ENCODE measurements around the gene SCGN.

SCGN gene

GRCh38 chr6:25685251-25685650, 33.2 kb downstream of the SCGN start:
- no peaks in the 10 kb centered on the region for H3K27me3 ChIP-seq (ENCODE audit: control insufficient read depth in 1 of 2, insufficient read depth in 2 of 2, low read length in 2 of 2)
- no peak overlapping the region for H3K9ac ChIP-seq (ENCODE audit: low read length in 2 of 2)
- no peak overlapping the region for H3K4me3 ChIP-seq (ENCODE audit: low read length in 2 of 2)
- no peaks in the 10 kb centered on the region for H3K9me3 ChIP-seq (ENCODE audit: control insufficient read depth in 2 of 2, low read length in 2 of 2)
- no peaks in the 10 kb centered on the region for H3K4me1 ChIP-seq (ENCODE audit: control insufficient read depth, insufficient read depth, low read length)
- no peaks in the 10 kb centered on the region for H3K36me3 ChIP-seq (ENCODE audit: control insufficient read depth in 2 of 2, insufficient read depth in 2 of 2, low read length in 2 of 2)
- H3K27ac ChIP-seq (ENCODE audit: low read length): no peak overlapping the region

- no peaks in the 10 kb centered on the region for H3K4me1 ChIP-seq (ENCODE audit: control insufficient read depth, insufficient read depth, low read length)
- H3K4me3 ChIP-seq (ENCODE audit: low read length in 2 of 2): no peak overlapping the region
- H3K27ac ChIP-seq (ENCODE audit: low read length): no peak overlapping the region
- H3K9me3 ChIP-seq (ENCODE audit: control insufficient read depth in 2 of 2, low read length in 2 of 2): no peaks in the 10 kb centered on the region
- H3K36me3 ChIP-seq (ENCODE audit: control insufficient read depth in 2 of 2, insufficient read depth in 2 of 2, low read length in 2 of 2): no peaks in the 10 kb centered on the region
- no peak overlapping the region for H3K9ac ChIP-seq (ENCODE audit: low read length in 2 of 2)
- H3K27me3 ChIP-seq (ENCODE audit: control insufficient read depth in 1 of 2, insufficient read depth in 2 of 2, low read length in 2 of 2): no peaks in the 10 kb centered on the region
Measured at GRCh38 chr6:25685896-25686295, 33.9 kb downstream of the SCGN start.

GRCh38 chr6:25686856-25687255, 34.8 kb downstream of the SCGN start:
- Histone ChIP-seq H3K4me1 (ENCODE audit: control insufficient read depth, insufficient read depth, low read length) (no peaks in the 10 kb centered on the region), H3K4me3 (ENCODE audit: low read length in 2 of 2) (no peak overlapping the region), H3K9ac (ENCODE audit: low read length in 2 of 2) (no peak overlapping the region), H3K9me3 (ENCODE audit: control insufficient read depth in 2 of 2, low read length in 2 of 2) (no peaks in the 10 kb centered on the region), H3K27me3 (ENCODE audit: control insufficient read depth in 1 of 2, insufficient read depth in 2 of 2, low read length in 2 of 2) (no peaks in the 10 kb centered on the region), H3K36me3 (ENCODE audit: control insufficient read depth in 2 of 2, insufficient read depth in 2 of 2, low read length in 2 of 2) (no peaks in the 10 kb centered on the region), H3K27ac (ENCODE audit: low read length) (no peak overlapping the region)

GRCh38 chr6:25689966-25690365, 38.0 kb downstream of the SCGN start:
- no peak overlapping the region for H3K9ac ChIP-seq (ENCODE audit: low read length in 2 of 2)
- H3K4me1 ChIP-seq (ENCODE audit: control insufficient read depth, insufficient read depth, low read length): no peaks in the 10 kb centered on the region
- no peaks in the 10 kb centered on the region for H3K36me3 ChIP-seq (ENCODE audit: control insufficient read depth in 2 of 2, insufficient read depth in 2 of 2, low read length in 2 of 2)
- H3K27me3 ChIP-seq (ENCODE audit: control insufficient read depth in 1 of 2, insufficient read depth in 2 of 2, low read length in 2 of 2): no peaks in the 10 kb centered on the region
- H3K27ac ChIP-seq (ENCODE audit: low read length): no peak overlapping the region
- H3K9me3 ChIP-seq (ENCODE audit: control insufficient read depth in 2 of 2, low read length in 2 of 2): no peaks in the 10 kb centered on the region
- no peak overlapping the region for H3K4me3 ChIP-seq (ENCODE audit: low read length in 2 of 2)

- Histone ChIP-seq H3K9ac (ENCODE audit: low read length in 2 of 2) (no peak overlapping the region), H3K36me3 (ENCODE audit: control insufficient read depth in 2 of 2, insufficient read depth in 2 of 2, low read length in 2 of 2) (no peaks in the 10 kb centered on the region), H3K9me3 (ENCODE audit: control insufficient read depth in 2 of 2, low read length in 2 of 2) (no peaks in the 10 kb centered on the region), H3K4me3 (ENCODE audit: low read length in 2 of 2) (no peak overlapping the region), H3K27ac (ENCODE audit: low read length) (no peak overlapping the region), H3K4me1 (ENCODE audit: control insufficient read depth, insufficient read depth, low read length) (no peaks in the 10 kb centered on the region), H3K27me3 (ENCODE audit: control insufficient read depth in 1 of 2, insufficient read depth in 2 of 2, low read length in 2 of 2) (no peaks in the 10 kb centered on the region)
Measured at GRCh38 chr6:25691894-25692293, 39.9 kb downstream of the SCGN start.

- H3K4me3 ChIP-seq (ENCODE audit: low read length in 2 of 2): no peak overlapping the region
- H3K27ac ChIP-seq (ENCODE audit: low read length): no peak overlapping the region
- H3K4me1 ChIP-seq (ENCODE audit: control insufficient read depth, insufficient read depth, low read length): no peaks in the 10 kb centered on the region
- no peaks in the 10 kb centered on the region for H3K36me3 ChIP-seq (ENCODE audit: control insufficient read depth in 2 of 2, insufficient read depth in 2 of 2, low read length in 2 of 2)
- no peaks in the 10 kb centered on the region for H3K27me3 ChIP-seq (ENCODE audit: control insufficient read depth in 1 of 2, insufficient read depth in 2 of 2, low read length in 2 of 2)
- no peak overlapping the region for H3K9ac ChIP-seq (ENCODE audit: low read length in 2 of 2)
- H3K9me3 ChIP-seq (ENCODE audit: control insufficient read depth in 2 of 2, low read length in 2 of 2): no peaks in the 10 kb centered on the region
Measured at GRCh38 chr6:25692472-25692871, 40.5 kb downstream of the SCGN start.

- H3K4me1 ChIP-seq (ENCODE audit: control insufficient read depth, insufficient read depth, low read length): no peaks in the 10 kb centered on the region
- no peak overlapping the region for H3K4me3 ChIP-seq (ENCODE audit: low read length in 2 of 2)
Measured at GRCh38 chr6:25694366-25694765, 42.4 kb downstream of the SCGN start.

GRCh38 chr6:25695671-25696070, 43.7 kb downstream of the SCGN start:
- H3K9ac ChIP-seq (ENCODE audit: low read length in 2 of 2): no peak overlapping the region
- no peaks in the 10 kb centered on the region for H3K36me3 ChIP-seq (ENCODE audit: control insufficient read depth in 2 of 2, insufficient read depth in 2 of 2, low read length in 2 of 2)
- H3K27ac ChIP-seq (ENCODE audit: low read length): no peak overlapping the region
- no peak overlapping the region for H3K4me3 ChIP-seq (ENCODE audit: low read length in 2 of 2)
- no peaks in the 10 kb centered on the region for H3K9me3 ChIP-seq (ENCODE audit: control insufficient read depth in 2 of 2, low read length in 2 of 2)
- no peaks in the 10 kb centered on the region for H3K4me1 ChIP-seq (ENCODE audit: control insufficient read depth, insufficient read depth, low read length)
- no peaks in the 10 kb centered on the region for H3K27me3 ChIP-seq (ENCODE audit: control insufficient read depth in 1 of 2, insufficient read depth in 2 of 2, low read length in 2 of 2)

More at GRCh38 chr6:25694366-25694765, 42.4 kb downstream of the SCGN start:
- Histone ChIP-seq H3K36me3 (ENCODE audit: control insufficient read depth in 2 of 2, insufficient read depth in 2 of 2, low read length in 2 of 2) (no peaks in the 10 kb centered on the region), H3K9ac (ENCODE audit: low read length in 2 of 2) (no peak overlapping the region), H3K27me3 (ENCODE audit: control insufficient read depth in 1 of 2, insufficient read depth in 2 of 2, low read length in 2 of 2) (no peaks in the 10 kb centered on the region), H3K9me3 (ENCODE audit: control insufficient read depth in 2 of 2, low read length in 2 of 2) (no peaks in the 10 kb centered on the region), H3K27ac (ENCODE audit: low read length) (no peak overlapping the region)

GRCh38 chr6:25697537-25698340, 45.7 kb downstream of the SCGN start:
- H3K4me1 ChIP-seq (ENCODE audit: control insufficient read depth, insufficient read depth, low read length): no peaks in the 10 kb centered on the region
- no peak overlapping the region for H3K27ac ChIP-seq (ENCODE audit: low read length)
- H3K36me3 ChIP-seq (ENCODE audit: control insufficient read depth in 2 of 2, insufficient read depth in 2 of 2, low read length in 2 of 2): no peaks in the 10 kb centered on the region
- no peaks in the 10 kb centered on the region for H3K9me3 ChIP-seq (ENCODE audit: control insufficient read depth in 2 of 2, low read length in 2 of 2)
- H3K9ac ChIP-seq (ENCODE audit: low read length in 2 of 2): no peak overlapping the region
- H3K27me3 ChIP-seq (ENCODE audit: control insufficient read depth in 1 of 2, insufficient read depth in 2 of 2, low read length in 2 of 2): no peaks in the 10 kb centered on the region
- H3K4me3 ChIP-seq (ENCODE audit: low read length in 2 of 2): no peak overlapping the region

- Histone ChIP-seq H3K9me3 (ENCODE audit: control insufficient read depth in 2 of 2, low read length in 2 of 2) (no peaks in the 10 kb centered on the region), H3K36me3 (ENCODE audit: control insufficient read depth in 2 of 2, insufficient read depth in 2 of 2, low read length in 2 of 2) (no peaks in the 10 kb centered on the region), H3K4me3 (ENCODE audit: low read length in 2 of 2) (no peak overlapping the region), H3K4me1 (ENCODE audit: control insufficient read depth, insufficient read depth, low read length) (no peaks in the 10 kb centered on the region), H3K27ac (ENCODE audit: low read length) (no peak overlapping the region), H3K27me3 (ENCODE audit: control insufficient read depth in 1 of 2, insufficient read depth in 2 of 2, low read length in 2 of 2) (no peaks in the 10 kb centered on the region), H3K9ac (ENCODE audit: low read length in 2 of 2) (no peak overlapping the region)
Measured at GRCh38 chr6:25698631-25699030, 46.6 kb downstream of the SCGN start.

GRCh38 chr6:25699649-25700048, 47.6 kb downstream of the SCGN start:
- no peak overlapping the region for H3K4me3 ChIP-seq (ENCODE audit: low read length in 2 of 2)
- H3K9me3 ChIP-seq (ENCODE audit: control insufficient read depth in 2 of 2, low read length in 2 of 2): no peaks in the 10 kb centered on the region
- H3K27ac ChIP-seq (ENCODE audit: low read length): no peak overlapping the region

More at GRCh38 chr6:25699649-25700048, 47.6 kb downstream of the SCGN start:
- H3K36me3 ChIP-seq (ENCODE audit: control insufficient read depth in 2 of 2, insufficient read depth in 2 of 2, low read length in 2 of 2): no peaks in the 10 kb centered on the region
- no peak overlapping the region for H3K9ac ChIP-seq (ENCODE audit: low read length in 2 of 2)
- no peaks in the 10 kb centered on the region for H3K27me3 ChIP-seq (ENCODE audit: control insufficient read depth in 1 of 2, insufficient read depth in 2 of 2, low read length in 2 of 2)
- no peaks in the 10 kb centered on the region for H3K4me1 ChIP-seq (ENCODE audit: control insufficient read depth, insufficient read depth, low read length)

Measured in stomach smooth muscle (tissue), 2 donors.